Right renal pelvis (tissue), 4 donors: ENCODE results near the gene FUT4. TPM values are rescaled to one million over a fixed set of nuclear protein-coding genes. Genes with fewer than 3 reads are reported as not detected.
"Not testable (repeated sequence)": the region's sequence is repeated elsewhere in the genome, so short reads cannot be mapped to it uniquely, and the experiment has no call there.

Experiments
- DNase-seq, 4 donors: peaks; one replicate each; pipeline ENCODE4 v3.0.0-alpha.2; 2013; ENCODE audit warnings: low read depth in 4 of 4, low spot score in 3 of 4, missing footprints in 1 of 4
- polyA plus RNA-seq, 4 donors: library from polyadenylated mRNA; unstranded; fragments of 120-200 nt; gene quantifications; one replicate each; pipeline ENCODE4 v1.2.1, GENCODE V29; 2013; ENCODE audit not compliant: insufficient read length in 4 of 4

FUT4 gene
- polyA plus RNA-seq, 4 donors, result 6.0 to 6.8 (median 6.1) TPM

- DNase-seq, result no peak
Measured at GRCh38 chr11:94563176-94563847, 19.6 kb downstream of the FUT4 start.

- DNase-seq, result no peak
Measured at GRCh38 chr11:94563848-94564467, 20.2 kb downstream of the FUT4 start.

GRCh38 chr11:94567181-94567670 is 23.5 kb downstream of the FUT4 start, which contains the start of gene PIWIL4:
Gene PIWIL4 (plus strand): TSS chr11:94567368. CDS start chr11:94567519, 151 bp downstream.
- DNase-seq, result no peak

- no peak for DNase-seq
Measured at GRCh38 chr11:94568200-94568599, 24.5 kb downstream of the FUT4 start.

GRCh38 chr11:94568717-94569116 is 25.0 kb downstream of the FUT4 start:
- no peak for DNase-seq

- DNase-seq, result not testable (repeated sequence)
Measured at GRCh38 chr11:94572975-94573374, 29.3 kb downstream of the FUT4 start.

GRCh38 chr11:94574193-94574961 is 30.7 kb downstream of the FUT4 start:
- DNase-seq, result no peak

- DNase-seq, result no peak
Measured at GRCh38 chr11:94576306-94576705, 32.6 kb downstream of the FUT4 start.

GRCh38 chr11:94577841-94578240 is 34.1 kb downstream of the FUT4 start:
- DNase-seq, result no peak

- no peak for DNase-seq
Measured at GRCh38 chr11:94581926-94582325, 38.2 kb downstream of the FUT4 start.

- DNase-seq, result no peak
Measured at GRCh38 chr11:94583213-94583865, 39.6 kb downstream of the FUT4 start.

GRCh38 chr11:94583866-94584500 is 40.3 kb downstream of the FUT4 start:
- DNase-seq, result no peak

- no peak for DNase-seq
Measured at GRCh38 chr11:94584978-94585377, 41.3 kb downstream of the FUT4 start.

GRCh38 chr11:94585399-94585798 is 41.7 kb downstream of the FUT4 start:
- no peak for DNase-seq

- DNase-seq, result no peak
Measured at GRCh38 chr11:94586546-94586945, 42.8 kb downstream of the FUT4 start.

GRCh38 chr11:94586978-94587377 is 43.3 kb downstream of the FUT4 start:
- no peak for DNase-seq

GRCh38 chr11:94588366-94588942 is 44.7 kb downstream of the FUT4 start:
- DNase-seq, result peak in 1 of 4 donors; percentile 20

GRCh38 chr11:94590352-94591041 is 46.8 kb downstream of the FUT4 start:
- no peak for DNase-seq

- DNase-seq, result no peak
Measured at GRCh38 chr11:94593030-94593429, 49.3 kb downstream of the FUT4 start.
